GM18498 (cell line): Measurements from ENCODE around the gene BMP7.

Source experiments
- ATAC-seq: cut with Tn5 transposase; IDR thresholded peaks from one replicate; pipeline ENCODE4 v1.9.1; 2021; ENCODE audit warnings: mild to moderate bottlenecking, moderate library complexity; ENCODE audit not compliant: unreplicated experiment

The BMP7 gene

GRCh38 chr20:57214427-57214826 lies 52.0 kb downstream of the BMP7 start:
- ATAC-seq = no peak

GRCh38 chr20:57213924-57214323 lies 52.5 kb downstream of the BMP7 start:
- ATAC-seq = no peak

GRCh38 chr20:57213291-57213690 lies 53.1 kb downstream of the BMP7 start:
- ATAC-seq = no peak

- no peak for ATAC-seq
Observed at GRCh38 chr20:57212534-57213276, 53.7 kb downstream of the BMP7 start.

GRCh38 chr20:57211908-57212533 lies 54.4 kb downstream of the BMP7 start:
- no peak for ATAC-seq

- no peak for ATAC-seq
Observed at GRCh38 chr20:57211406-57211805, 55.0 kb downstream of the BMP7 start.

- no peak for ATAC-seq
Observed at GRCh38 chr20:57210911-57211280, 55.5 kb downstream of the BMP7 start.

GRCh38 chr20:57210054-57210910 lies 56.2 kb downstream of the BMP7 start:
- no peak for ATAC-seq

- ATAC-seq = no peak
Observed at GRCh38 chr20:57209413-57209812, 57.0 kb downstream of the BMP7 start.

- no peak for ATAC-seq
Observed at GRCh38 chr20:57208198-57208597, 58.2 kb downstream of the BMP7 start.

- ATAC-seq = no peak
Observed at GRCh38 chr20:57207251-57207650, 59.2 kb downstream of the BMP7 start.

GRCh38 chr20:57205606-57206219 lies 60.7 kb downstream of the BMP7 start:
- ATAC-seq = no peak

- ATAC-seq = no peak
Observed at GRCh38 chr20:57203986-57204385, 62.5 kb downstream of the BMP7 start.

- ATAC-seq = no peak
Observed at GRCh38 chr20:57203204-57203603, 63.2 kb downstream of the BMP7 start.

- no peak for ATAC-seq
Observed at GRCh38 chr20:57202309-57202708, 64.1 kb downstream of the BMP7 start.

- ATAC-seq = no peak
Observed at GRCh38 chr20:57200882-57201695, 65.4 kb downstream of the BMP7 start.

GRCh38 chr20:57199656-57200405 lies 66.6 kb downstream of the BMP7 start:
- no peak for ATAC-seq

- no peak for ATAC-seq
Observed at GRCh38 chr20:57198132-57199072, 68.0 kb downstream of the BMP7 start.
